HL-60 (cell line): Measurements from ENCODE around the gene ZMIZ2.

ENCODE experiments used
- DNase-seq, 2 experiments: peaks; one replicate each; pipeline ENCODE4 v3.0.0-alpha.2; 2010 to 2020; ENCODE audit warnings: low read depth in 1 of 2, low spot score in 1 of 2
- H3K27ac ChIP-seq: fragments of 250-450 bp; sonication (Bioruptor Pico); replicated peaks from 2 replicates; pipeline ENCODE4 v1.5.1; 2020; ENCODE audit warnings: mild to moderate bottlenecking, moderate library complexity
- H3K27me3 ChIP-seq: fragments of 250-450 bp; sonication (Bioruptor Pico); 2 replicates; pipeline ENCODE4 v1.5.1; 2021; ENCODE audit warnings: mild to moderate bottlenecking, moderate library complexity; ENCODE audit not compliant: insufficient read depth, poor library complexity, severe bottlenecking
- H3K4me3 ChIP-seq: replicated peaks from 2 replicates; pipeline ENCODE4 v1.5.1; 2011; ENCODE audit warnings: mild to moderate bottlenecking, control low read depth, low read length; ENCODE audit not compliant: insufficient read depth
- CTCF ChIP-seq: IDR thresholded peaks from one replicate; pipeline ENCODE4 v1.5.1; 2011; ENCODE audit warnings: low read length, control low read depth, inconsistent platforms; ENCODE audit not compliant: insufficient read depth
- GABPA ChIP-seq: IDR thresholded peaks from 2 replicates; pipeline ENCODE4 v1.6.1; 2012; ENCODE audit warnings: low read depth
- POLR2AphosphoS5 ChIP-seq: IDR thresholded peaks from 2 replicates; pipeline ENCODE4 v1.6.1; 2012; ENCODE audit warnings: low read depth
- REST ChIP-seq: IDR thresholded peaks from 2 replicates; pipeline ENCODE4 v1.6.1; 2012; ENCODE audit warnings: low read depth; ENCODE audit not compliant: insufficient replicate concordance
- SPI1 ChIP-seq: IDR thresholded peaks from 2 replicates; pipeline ENCODE4 v1.6.1; 2012; ENCODE audit warnings: low read depth, mild to moderate bottlenecking, borderline replicate concordance

ZMIZ2 gene

GRCh38 chr7:44787041-44787440 is 38.4 kb downstream of the ZMIZ2 start:
- DNase-seq = no peak
- TF ChIP-seq GABPA (no peak), REST (no peak), CTCF (no peak), POLR2AphosphoS5 (no peak), SPI1 (no peak)
- Histone ChIP-seq H3K27me3 (no peaks in the 10 kb centered on the region), H3K4me3 (no peak overlapping the region), H3K27ac (no peak overlapping the region)

- no peak overlapping the region for H3K27ac ChIP-seq
- DNase-seq = no peak
- no peaks in the 10 kb centered on the region for H3K27me3 ChIP-seq
- no peak overlapping the region for H3K4me3 ChIP-seq
- no peak for TF ChIP-seq SPI1
- no peak for TF ChIP-seq GABPA
- TF ChIP-seq REST = no peak
- no peak for TF ChIP-seq CTCF
- no peak for TF ChIP-seq POLR2AphosphoS5
Measured at GRCh38 chr7:44787762-44788161, 39.1 kb downstream of the ZMIZ2 start.

- Histone ChIP-seq H3K27ac (no peak overlapping the region), H3K27me3 (no peaks in the 10 kb centered on the region), H3K4me3 (no peak overlapping the region)
- no peak for DNase-seq
- no peak for TF ChIP-seq POLR2AphosphoS5
- no peak for TF ChIP-seq CTCF
- TF ChIP-seq GABPA = no peak
- no peak for TF ChIP-seq REST
- no peak for TF ChIP-seq SPI1
Measured at GRCh38 chr7:44789990-44790389, 41.3 kb downstream of the ZMIZ2 start.
